Kidney capillary endothelial cell (primary cell): Measurements from ENCODE around the gene ITPR2.
A peak's percentile ranks its signal among the peaks of the same experiment; 100 is the strongest.
"Not testable (repeated sequence)": the region's sequence is repeated elsewhere in the genome, so short reads cannot be mapped to it uniquely, and the experiment has no call there.

Experiments
- DNase-seq: peaks from one replicate; pipeline ENCODE4 v3.0.0-alpha.2; 2018; ENCODE audit warnings: low spot score

ITPR2 gene

GRCh38 chr12:26445909-26446308 lies 387.1 kb downstream of the ITPR2 start:
- DNase-seq, result no peak

GRCh38 chr12:26443309-26443708 lies 389.7 kb downstream of the ITPR2 start:
- DNase-seq, result no peak

- DNase-seq, result no peak
Measured at GRCh38 chr12:26441434-26441833, 391.6 kb downstream of the ITPR2 start.

GRCh38 chr12:26435069-26435404 lies 398.0 kb downstream of the ITPR2 start:
- DNase-seq, result no peak

- DNase-seq, result peak; percentile 73
Measured at GRCh38 chr12:26434299-26435068, 398.5 kb downstream of the ITPR2 start.

- not testable (repeated sequence) for DNase-seq
Measured at GRCh38 chr12:26433701-26434100, 399.3 kb downstream of the ITPR2 start.

- no peak for DNase-seq
Measured at GRCh38 chr12:26431211-26431610, 401.8 kb downstream of the ITPR2 start.

GRCh38 chr12:26430596-26430995 lies 402.4 kb downstream of the ITPR2 start:
- not testable (repeated sequence) for DNase-seq

GRCh38 chr12:26429070-26429691 lies 403.8 kb downstream of the ITPR2 start:
- DNase-seq, result no peak

- no peak for DNase-seq
Measured at GRCh38 chr12:26428420-26428819, 404.6 kb downstream of the ITPR2 start.

- no peak for DNase-seq
Measured at GRCh38 chr12:26426652-26427051, 406.3 kb downstream of the ITPR2 start.

GRCh38 chr12:26425587-26426260 lies 407.3 kb downstream of the ITPR2 start:
- DNase-seq, result peak; percentile 12

- no peak for DNase-seq
Measured at GRCh38 chr12:26422839-26423398, 410.1 kb downstream of the ITPR2 start.

- no peak for DNase-seq
Measured at GRCh38 chr12:26416550-26416949, 416.4 kb downstream of the ITPR2 start.

- no peak for DNase-seq
Measured at GRCh38 chr12:26410689-26411088, 422.3 kb downstream of the ITPR2 start.

GRCh38 chr12:26406813-26407212 lies 426.2 kb downstream of the ITPR2 start:
- DNase-seq, result no peak

- no peak for DNase-seq
Measured at GRCh38 chr12:26406391-26406790, 426.6 kb downstream of the ITPR2 start.

GRCh38 chr12:26403601-26404000 lies 429.4 kb downstream of the ITPR2 start:
- DNase-seq, result no peak

- no peak for DNase-seq
Measured at GRCh38 chr12:26402648-26403047, 430.3 kb downstream of the ITPR2 start.

- DNase-seq, result no peak
Measured at GRCh38 chr12:26401874-26402273, 431.1 kb downstream of the ITPR2 start.

GRCh38 chr12:26400627-26401026 lies 432.4 kb downstream of the ITPR2 start:
- no peak for DNase-seq

- DNase-seq, result no peak
Measured at GRCh38 chr12:26399381-26399780, 433.6 kb downstream of the ITPR2 start.

- no peak for DNase-seq
Measured at GRCh38 chr12:26396402-26396801, 436.6 kb downstream of the ITPR2 start.
